DND-41 (cell line): ENCODE results near the gene LAT.

Source experiments
- ATAC-seq: fragments of 200-7000 bp; cut with Tn5 transposase; 3 replicates; pipeline ENCODE4 v1.9.1; 2021; ENCODE audit warnings: low read depth; ENCODE audit not compliant: insufficient read depth
- DNase-seq: peaks from one replicate; pipeline ENCODE4 v3.0.0-alpha.2; 2020
- H2AFZ ChIP-seq: 2 replicates; pipeline ENCODE4 v1.6.0; 2012; ENCODE audit warnings: low read depth, low read length
- H3K27ac ChIP-seq: 2 replicates; pipeline ENCODE4 v1.5.1; 2012; ENCODE audit warnings: low read length, inconsistent platforms
- H3K27me3 ChIP-seq: fragments of 200-600 bp; sonication (generic); 2 replicates; pipeline ENCODE4 v1.6.0; 2012; ENCODE audit warnings: low read length, mild to moderate bottlenecking, inconsistent platforms; ENCODE audit not compliant: insufficient read depth, poor library complexity
- H3K36me3 ChIP-seq: 2 replicates; pipeline ENCODE4 v1.5.1; 2012; ENCODE audit warnings: low read length, inconsistent platforms; ENCODE audit not compliant: insufficient read depth
- H3K4me1 ChIP-seq: 2 replicates; pipeline ENCODE4 v1.5.1; 2012; ENCODE audit warnings: mild to moderate bottlenecking, low read length; ENCODE audit not compliant: insufficient read depth
- H3K4me2 ChIP-seq: 2 replicates; pipeline ENCODE4 v1.6.0; 2012; ENCODE audit warnings: mild to moderate bottlenecking, moderate library complexity, low read length, inconsistent platforms; ENCODE audit not compliant: insufficient read depth
- H3K4me3 ChIP-seq, 2 experiments: fragments of 200-600 bp in 1 of 2; shearing (Covaris generic) in 1 of 2; 2 replicates each; pipeline ENCODE4 v1.5.1; 2012 to 2016; ENCODE audit warnings: inconsistent platforms in 2 of 2, low read length in 2 of 2, mild to moderate bottlenecking in 2 of 2, low read depth in 1 of 2, moderate library complexity in 1 of 2
- H3K79me2 ChIP-seq: 2 replicates; pipeline ENCODE4 v1.6.0; 2012; ENCODE audit warnings: low read length, inconsistent platforms; ENCODE audit not compliant: insufficient read depth
- H3K9ac ChIP-seq: 2 replicates; pipeline ENCODE4 v1.6.0; 2012; ENCODE audit warnings: low read depth, mild to moderate bottlenecking, inconsistent platforms, low read length, moderate library complexity
- H3K9me3 ChIP-seq: 2 replicates; pipeline ENCODE4 v1.5.1; 2012; ENCODE audit warnings: low read length, moderate library complexity, mild to moderate bottlenecking, inconsistent platforms; ENCODE audit not compliant: insufficient read depth, severe bottlenecking
- H4K20me1 ChIP-seq: 2 replicates; pipeline ENCODE4 v1.6.0; 2012; ENCODE audit warnings: low read length; ENCODE audit not compliant: insufficient read depth
- CTCF ChIP-seq: IDR thresholded peaks from 2 replicates; pipeline ENCODE4 v1.5.1; 2012; ENCODE audit warnings: borderline replicate concordance, low read length, moderate library complexity, mild to moderate bottlenecking; ENCODE audit not compliant: poor library complexity, severe bottlenecking; ENCODE audit errors: extremely low read depth
- EZH2 ChIP-seq: IDR thresholded peaks from 3 replicates; pipeline ENCODE4 v1.6.1; 2012; ENCODE audit warnings: borderline replicate concordance, low read depth, mild to moderate bottlenecking, moderate library complexity, low read length, inconsistent platforms; ENCODE audit not compliant: severe bottlenecking

LAT gene

GRCh38 chr16:29023279-29024277 lies 38.7 kb downstream of the LAT start:
- H3K9me3 ChIP-seq, result no peaks in the 10 kb centered on the region
- 0 out of 2 replicates have a peak overlapping the region, but pooled peaks have one; percentile 48 for H2AFZ ChIP-seq
- no peaks in the 10 kb centered on the region for H4K20me1 ChIP-seq
- peak overlapping the region; percentile 38 for H3K9ac ChIP-seq
- H3K36me3 ChIP-seq, result no peaks in the 10 kb centered on the region
- H3K4me1 ChIP-seq, result peaks cover 34% of the 10 kb centered on the region
- peak; percentile 55 for DNase-seq
- H3K27ac ChIP-seq, result peak overlapping the region; percentile 76
- H3K79me2 ChIP-seq, result no peaks in the 10 kb centered on the region
- peak; percentile 29 for ATAC-seq
- no peak for TF ChIP-seq EZH2
- no peak for TF ChIP-seq CTCF
- H3K4me3 ChIP-seq, result no peak overlapping the region
- H3K27me3 ChIP-seq, result no peaks in the 10 kb centered on the region
- H3K4me2 ChIP-seq, result no peak overlapping the region

- no peaks in the 10 kb centered on the region for H3K27me3 ChIP-seq
- H3K9me3 ChIP-seq, result no peaks in the 10 kb centered on the region
- no peaks in the 10 kb centered on the region for H4K20me1 ChIP-seq
- H2AFZ ChIP-seq, result 0 out of 2 replicates have a peak overlapping the region, but pooled peaks have one; percentile 48
- peaks cover 41% of the 10 kb centered on the region for H3K4me1 ChIP-seq
- ATAC-seq (peak; percentile 67), DNase-seq (peak; percentile 80)
- no peak overlapping the region for H3K4me2 ChIP-seq
- TF ChIP-seq CTCF, result no peak
- TF ChIP-seq EZH2, result no peak
- H3K27ac ChIP-seq, result peak overlapping the region; percentile 76
- H3K9ac ChIP-seq, result peak overlapping the region; percentile 38
- no peaks in the 10 kb centered on the region for H3K36me3 ChIP-seq
- H3K4me3 ChIP-seq, result no peak overlapping the region
- H3K79me2 ChIP-seq, result no peaks in the 10 kb centered on the region
These were observed 39.4 kb downstream of the LAT start for GRCh38 chr16:29024278-29024677.

DNA sequence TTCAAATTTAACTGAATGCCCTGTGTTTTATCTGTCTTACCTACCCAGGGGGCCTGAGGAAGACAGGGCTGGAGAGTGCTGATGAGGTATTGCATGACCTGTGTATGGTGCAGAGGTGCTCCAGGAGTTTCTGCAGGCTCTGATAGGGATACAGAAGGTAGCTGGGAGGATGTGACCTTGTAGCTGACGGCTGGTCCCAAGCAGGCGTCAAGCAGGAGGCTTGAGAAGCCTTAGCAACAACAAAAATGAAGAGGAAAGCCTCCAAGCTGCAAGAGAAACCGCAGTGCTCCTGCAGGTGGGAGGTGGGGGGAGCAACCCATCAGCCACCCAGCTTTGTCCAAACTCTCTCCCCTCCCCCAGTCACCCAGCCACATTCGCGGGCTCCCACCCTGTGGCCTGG lies 40.4 kb downstream of the LAT start:
- no peaks in the 10 kb centered on the region for H4K20me1 ChIP-seq
- H3K4me2 ChIP-seq, result peak overlapping the region; percentile 3; the same call in 1 of the 2 replicates
- no peak overlapping the region for H3K9ac ChIP-seq
- H3K4me3 ChIP-seq, result no peak overlapping the region
- TF ChIP-seq CTCF (no peak), EZH2 (no peak)
- no peaks in the 10 kb centered on the region for H3K9me3 ChIP-seq
- no peaks in the 10 kb centered on the region for H3K36me3 ChIP-seq
- H2AFZ ChIP-seq, result no peak overlapping the region; the same call in 1 of the 2 replicates
- ATAC-seq (peak; percentile 71), DNase-seq (peak; percentile 87)
- H3K27me3 ChIP-seq, result no peaks in the 10 kb centered on the region
- peak overlapping the region; percentile 64 for H3K27ac ChIP-seq
- no peaks in the 10 kb centered on the region for H3K79me2 ChIP-seq
- H3K4me1 ChIP-seq, result peaks cover 45% of the 10 kb centered on the region
